ENCODE results near the gene COL6A3.

DNA sequence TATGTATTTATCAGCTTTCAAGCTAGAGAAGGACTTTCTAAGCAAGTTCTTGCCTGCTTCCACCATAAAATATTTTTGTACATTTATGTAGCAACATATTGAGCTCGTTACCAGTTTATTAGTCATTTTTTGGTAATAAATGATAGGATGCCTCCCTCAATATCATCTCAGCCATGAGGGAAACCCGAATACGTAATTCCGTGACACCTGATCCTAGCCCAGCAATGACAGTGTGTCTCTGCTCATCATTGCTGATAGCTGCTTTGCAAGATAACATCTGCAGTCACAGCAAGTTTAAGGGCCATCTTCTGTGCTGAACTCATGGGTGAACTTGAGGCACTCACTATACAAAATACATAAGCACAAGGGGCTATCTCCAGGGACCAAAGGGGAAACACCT, 62.2 kb downstream of the COL6A3 start:
- TF ChIP-seq, protein P1, sequence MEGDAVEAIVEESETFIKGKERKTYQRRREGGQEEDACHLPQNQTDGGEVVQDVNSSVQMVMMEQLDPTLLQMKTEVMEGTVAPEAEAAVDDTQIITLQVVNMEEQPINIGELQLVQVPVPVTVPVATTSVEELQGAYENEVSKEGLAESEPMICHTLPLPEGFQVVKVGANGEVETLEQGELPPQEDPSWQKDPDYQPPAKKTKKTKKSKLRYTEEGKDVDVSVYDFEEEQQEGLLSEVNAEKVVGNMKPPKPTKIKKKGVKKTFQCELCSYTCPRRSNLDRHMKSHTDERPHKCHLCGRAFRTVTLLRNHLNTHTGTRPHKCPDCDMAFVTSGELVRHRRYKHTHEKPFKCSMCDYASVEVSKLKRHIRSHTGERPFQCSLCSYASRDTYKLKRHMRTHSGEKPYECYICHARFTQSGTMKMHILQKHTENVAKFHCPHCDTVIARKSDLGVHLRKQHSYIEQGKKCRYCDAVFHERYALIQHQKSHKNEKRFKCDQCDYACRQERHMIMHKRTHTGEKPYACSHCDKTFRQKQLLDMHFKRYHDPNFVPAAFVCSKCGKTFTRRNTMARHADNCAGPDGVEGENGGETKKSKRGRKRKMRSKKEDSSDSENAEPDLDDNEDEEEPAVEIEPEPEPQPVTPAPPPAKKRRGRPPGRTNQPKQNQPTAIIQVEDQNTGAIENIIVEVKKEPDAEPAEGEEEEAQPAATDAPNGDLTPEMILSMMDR (optimal IDR thresholded peaks at IDR 0.05 in 1 of 3, IDR thresholded peaks at IDR 0.05 in 1 of 3, conservative IDR thresholded peaks at IDR 0.05 in 1 of 3; ENCODE audit: extremely low read depth in 1 of 3, insufficient read depth in 2 of 3, low read length in 3 of 3) = no peak
- TF ChIP-seq EZH2 (IDR thresholded peaks at IDR 0.05; ENCODE audit: low read length) = no peak
